HCT116 (cell line): ENCODE measurements around the gene OGDHL. TPM values are rescaled to one million over a fixed set of nuclear protein-coding genes. Genes with fewer than 3 reads are reported as not detected.

Source experiments
- ATAC-seq: fragments of 200-7000 bp; cut with Tn5 transposase; 2 replicates; pipeline ENCODE4 v1.9.1; 2020; ENCODE audit warnings: mild to moderate bottlenecking, moderate library complexity
- BruUV-seq: library from RNA; stranded (reverse); fragments of 400-500 nt; replicated peaks from 2 replicates; lab custom pipeline; 2021; lab: Mats Ljungman, UMichigan
- CTCF ChIA-PET: fragments of 300-600 bp; sonication (Branson Sonifier 250); formaldehyde crosslinking; loops from one replicate; lab custom pipeline; 2021; ENCODE audit warnings: antibody characterized with exemption; lab: Charles Lee
- POLR2A ChIA-PET: fragments of 300-600, 350-600 bp; sonication (Branson Sonifier 250); formaldehyde crosslinking; loops from one replicate; lab custom pipeline; 2021; ENCODE audit warnings: antibody characterized with exemption; lab: Charles Lee
- RAD21 ChIA-PET, 2 experiments: fragments of 300-600 bp; sonication (Branson Sonifier 250); formaldehyde crosslinking; loops; one replicate each; lab custom pipeline; 2023; ENCODE audit warnings: low total read pairs in 2 of 2; ENCODE audit not compliant: uncharacterized antibody in 2 of 2, unreplicated experiment in 2 of 2, low non-redundant PET in 1 of 2; lab: Charles Lee
- DNase-seq: peaks from one replicate; pipeline ENCODE4 v3.0.0-alpha.2; 2010; ENCODE audit warnings: low read depth, low spot score
- H2AFZ ChIP-seq: fragments of 200-600 bp; shearing (Covaris generic), sonication (generic); 2 replicates; pipeline ENCODE4 v1.6.1; 2017; ENCODE audit warnings: low read depth, mixed run types, mixed read lengths, antibody characterized with exemption, low read length; ENCODE audit not compliant: poor library complexity, severe bottlenecking
- H3K27ac ChIP-seq: 2 replicates; pipeline ENCODE4 v1.5.1; 2012; ENCODE audit warnings: low read depth, low read length
- H3K27me3 ChIP-seq: fragments of 200-600 bp; sonication (generic); 2 replicates; pipeline ENCODE4 v1.6.1; 2016; ENCODE audit warnings: mixed run types, low read length, mixed read lengths; ENCODE audit not compliant: insufficient read depth
- H3K36me3 ChIP-seq, 2 experiments: fragments of 200-500 bp in 1 of 2; fragments of 200-600 bp in 1 of 2; sonication (Bioruptor generic) in 1 of 2; sonication (generic) in 1 of 2; 2 replicates each; pipeline versions ENCODE4 v1.5.1 to v1.6.1; 2014 to 2016; ENCODE audit warnings: low read length in 2 of 2, inconsistent platforms in 1 of 2, mixed read lengths in 1 of 2, mixed run types in 1 of 2; ENCODE audit not compliant: insufficient read depth in 2 of 2, control insufficient read depth in 1 of 2
- H3K4me1 ChIP-seq, 2 experiments: fragments of 200-600 bp in 1 of 2; sonication (generic) in 1 of 2; 2 replicates each; pipeline versions ENCODE4 v1.5.1 to v1.6.1; 2012 to 2017; ENCODE audit warnings: low read length in 2 of 2, inconsistent platforms in 1 of 2, mild to moderate bottlenecking in 1 of 2, mixed read lengths in 1 of 2, mixed run types in 1 of 2, moderate library complexity in 1 of 2; ENCODE audit not compliant: insufficient read depth in 2 of 2, control insufficient read depth in 1 of 2
- H3K4me2 ChIP-seq: fragments of 200-600 bp; sonication (generic); 2 replicates; pipeline ENCODE4 v1.6.1; 2017; ENCODE audit warnings: mixed run types, low read length, mixed read lengths
- H3K4me3 ChIP-seq, 2 experiments: fragments of 200-600 bp in 1 of 2; sonication (generic) in 1 of 2; replicated peaks in 1 of 2; 2 replicates each; pipeline ENCODE4 v1.5.1; 2011 to 2016; ENCODE audit warnings: low read length in 2 of 2, control low read depth in 1 of 2, low read depth in 1 of 2, mild to moderate bottlenecking in 1 of 2, mixed read lengths in 1 of 2, mixed run types in 1 of 2
- H3K79me2 ChIP-seq: fragments of 200-600 bp; sonication (generic); 2 replicates; pipeline ENCODE4 v1.6.1; 2017; ENCODE audit warnings: mild to moderate bottlenecking, mixed run types, low read length, moderate library complexity, mixed read lengths; ENCODE audit not compliant: insufficient read depth
- H3K9ac ChIP-seq: fragments of 200-600 bp; sonication (generic); 2 replicates; pipeline ENCODE4 v1.6.1; 2016; ENCODE audit warnings: low read length, mixed read lengths
- H3K9me2 ChIP-seq: fragments of 200-600 bp; sonication (generic), shearing (Covaris generic); 2 replicates; pipeline ENCODE4 v1.6.1; 2017; ENCODE audit warnings: mixed run types, mild to moderate bottlenecking, moderate library complexity; ENCODE audit not compliant: insufficient read depth
- H3K9me3 ChIP-seq, 2 experiments: fragments of 200-500 bp in 1 of 2; fragments of 200-600 bp in 1 of 2; sonication (Bioruptor generic) in 1 of 2; sonication (generic) in 1 of 2; 2 replicates each; pipeline ENCODE4 v1.6.1; 2014 to 2017; ENCODE audit warnings: low read length in 2 of 2, mixed read lengths in 2 of 2, inconsistent platforms in 1 of 2, low read depth in 1 of 2, mild to moderate bottlenecking in 1 of 2, mixed run types in 1 of 2, moderate library complexity in 1 of 2; ENCODE audit not compliant: control insufficient read depth in 1 of 2, insufficient read depth in 1 of 2
- H4K20me1 ChIP-seq: fragments of 200-600 bp; sonication (generic), shearing (Covaris generic); 2 replicates; pipeline ENCODE4 v1.6.1; 2017; ENCODE audit warnings: mixed run types, mild to moderate bottlenecking, moderate library complexity; ENCODE audit not compliant: insufficient read depth
- ATF3 ChIP-seq: IDR thresholded peaks from 2 replicates; pipeline ENCODE4 v1.6.1; 2012
- CBX3 ChIP-seq: IDR thresholded peaks from 2 replicates; pipeline ENCODE4 v1.6.1; 2012; ENCODE audit warnings: low read depth
- CEBPB ChIP-seq: IDR thresholded peaks from 2 replicates; pipeline ENCODE4 v1.6.1; 2012; ENCODE audit warnings: low read depth
- ELF1 ChIP-seq: IDR thresholded peaks from 2 replicates; pipeline ENCODE4 v1.6.1; 2012; ENCODE audit warnings: low read depth, borderline replicate concordance
- FOSL1 ChIP-seq: IDR thresholded peaks from 2 replicates; pipeline ENCODE4 v1.6.1; 2012; ENCODE audit warnings: low read depth
- POLR2AphosphoS5 ChIP-seq: IDR thresholded peaks from 2 replicates; pipeline ENCODE4 v1.6.1; 2011; ENCODE audit warnings: mild to moderate bottlenecking, low read depth, low read length, moderate library complexity
- REST ChIP-seq: IDR thresholded peaks from 2 replicates; pipeline ENCODE4 v1.6.1; 2012; ENCODE audit warnings: low read depth
- SIN3A ChIP-seq: IDR thresholded peaks from 2 replicates; pipeline ENCODE4 v1.6.1; 2012; ENCODE audit warnings: low read depth
- SRF ChIP-seq: IDR thresholded peaks from 2 replicates; pipeline ENCODE4 v1.6.1; 2012; ENCODE audit warnings: low read depth
- TCF7L2 ChIP-seq: IDR thresholded peaks from 2 replicates; pipeline ENCODE4 v1.7.0; 2011; ENCODE audit warnings: borderline replicate concordance, inconsistent platforms; ENCODE audit not compliant: insufficient read depth, insufficient read length; ENCODE audit errors: extremely low read depth
- ZBTB33 ChIP-seq: IDR thresholded peaks from 2 replicates; pipeline ENCODE4 v1.6.1; 2011; ENCODE audit warnings: mild to moderate bottlenecking, low read length, moderate library complexity; ENCODE audit not compliant: insufficient replicate concordance; ENCODE audit errors: extremely low read depth
- ZFX ChIP-seq: fragments of 450-650 bp; IDR thresholded peaks from 2 replicates; pipeline ENCODE4 v1.6.1; 2017
- intact Hi-C: fragments of 100-400 bp; cut with micrococcal nuclease; formaldehyde crosslinking; loops from 2 replicates; pipeline ENCODE4 v1.10.0; 2022
- total RNA-seq: library from RNA; stranded (reverse); gene quantifications from one replicate; pipeline ENCODE4 v1.2.1, GENCODE V29; 2021; ENCODE audit not compliant: unreplicated experiment
- TF ChIP-seq, protein P1 (sequence below), 3 experiments: fragments of 200-600 bp in 1 of 3; sonication (generic) in 1 of 3; IDR thresholded peaks in 2 of 3; conservative IDR thresholded peaks in 1 of 3; 2 replicates each; pipeline ENCODE4 v1.5.1; 2012 to 2017; ENCODE audit warnings: low read depth in 2 of 3, low read length in 2 of 3, antibody characterized with exemption in 1 of 3, borderline replicate concordance in 1 of 3, control low read depth in 1 of 3, mild to moderate bottlenecking in 1 of 3, mixed read lengths in 1 of 3, mixed run types in 1 of 3, moderate library complexity in 1 of 3; ENCODE audit not compliant: insufficient read depth in 1 of 3

OGDHL gene
- total RNA-seq, 1 experiment from 2014 or later, result 16.3 TPM

DNA sequence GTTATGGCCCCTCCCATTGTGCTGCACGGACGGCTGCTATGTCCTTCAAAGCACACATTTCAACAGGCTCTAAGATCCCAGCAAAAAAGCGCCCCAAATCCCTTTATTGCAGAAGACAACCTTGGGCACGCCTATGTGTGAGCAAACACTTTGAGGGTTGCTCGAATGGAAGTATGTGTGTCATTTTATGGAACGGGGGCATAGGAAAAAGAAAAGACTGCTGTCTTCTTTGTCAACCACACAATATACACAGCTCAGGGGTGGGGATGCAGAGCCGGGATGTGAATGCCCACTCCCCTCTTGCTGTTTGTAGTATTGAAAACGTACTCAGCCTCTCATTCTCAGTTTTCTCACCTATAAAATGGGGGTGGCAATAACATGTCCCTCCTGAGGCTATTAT, 50.6 kb downstream of the OGDHL start:
- TF ChIP-seq ELF1 (no peak), ATF3 (no peak), REST (no peak), CEBPB (no peak), SIN3A (no peak), FOSL1 (no peak), ZFX (no peak), TCF7L2 (no peak), ZBTB33 (no peak), POLR2AphosphoS5 (no peak), SRF (no peak), CBX3 (no peak)
- TF ChIP-seq, protein P1, sequence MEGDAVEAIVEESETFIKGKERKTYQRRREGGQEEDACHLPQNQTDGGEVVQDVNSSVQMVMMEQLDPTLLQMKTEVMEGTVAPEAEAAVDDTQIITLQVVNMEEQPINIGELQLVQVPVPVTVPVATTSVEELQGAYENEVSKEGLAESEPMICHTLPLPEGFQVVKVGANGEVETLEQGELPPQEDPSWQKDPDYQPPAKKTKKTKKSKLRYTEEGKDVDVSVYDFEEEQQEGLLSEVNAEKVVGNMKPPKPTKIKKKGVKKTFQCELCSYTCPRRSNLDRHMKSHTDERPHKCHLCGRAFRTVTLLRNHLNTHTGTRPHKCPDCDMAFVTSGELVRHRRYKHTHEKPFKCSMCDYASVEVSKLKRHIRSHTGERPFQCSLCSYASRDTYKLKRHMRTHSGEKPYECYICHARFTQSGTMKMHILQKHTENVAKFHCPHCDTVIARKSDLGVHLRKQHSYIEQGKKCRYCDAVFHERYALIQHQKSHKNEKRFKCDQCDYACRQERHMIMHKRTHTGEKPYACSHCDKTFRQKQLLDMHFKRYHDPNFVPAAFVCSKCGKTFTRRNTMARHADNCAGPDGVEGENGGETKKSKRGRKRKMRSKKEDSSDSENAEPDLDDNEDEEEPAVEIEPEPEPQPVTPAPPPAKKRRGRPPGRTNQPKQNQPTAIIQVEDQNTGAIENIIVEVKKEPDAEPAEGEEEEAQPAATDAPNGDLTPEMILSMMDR (IDR thresholded peaks at IDR 0.05 in 2 of 3, conservative IDR thresholded peaks at IDR 0.05 in 1 of 3; ENCODE audit: borderline replicate concordance in 1 of 3, insufficient read depth in 1 of 3, low read depth in 2 of 3, low read length in 2 of 3), result no peak
- Histone ChIP-seq H3K36me3 (no peaks in the 10 kb centered on the region), H3K4me1 (no peaks in the 10 kb centered on the region), H3K4me2 (no peak overlapping the region), H3K9me2 (no peaks in the 10 kb centered on the region), H3K79me2 (no peaks in the 10 kb centered on the region), H3K9me3 (no peaks in the 10 kb centered on the region), H4K20me1 (no peaks in the 10 kb centered on the region), H3K27ac (no peak overlapping the region), H3K9ac (no peak overlapping the region), H3K4me3 (no peak overlapping the region), H3K27me3 (peaks cover 12% of the 10 kb centered on the region; the same call in 1 of the 2 replicates), H2AFZ (no peak overlapping the region)
- DNase-seq (no peak), ATAC-seq (no peak)
- ChIA-PET POLR2A (no interaction called here), CTCF (no interaction called here), RAD21 (no interaction called here)
- intact Hi-C loops, result no loop called here
- BruUV-seq, result no TSS peak
